ENCODE measurements around the gene CENPV.

CENPV gene

GRCh38 chr17:16319969-16320368 is 33.3 kb downstream of the CENPV start:
- H3K36me3 ChIP-seq (ENCODE audit: insufficient read depth, low read length): no peaks in the 10 kb centered on the region
- no peak overlapping the region for H2AFZ ChIP-seq (ENCODE audit: low read length)
- no peak for TF ChIP-seq CTCF (conservative IDR thresholded peaks at IDR 0.05; ENCODE audit: low read length)
- no peak for TF ChIP-seq EZH2phosphoT487 (IDR thresholded peaks at IDR 0.05; ENCODE audit: borderline replicate concordance)
- no peaks in the 10 kb centered on the region for H3K27me3 ChIP-seq (ENCODE audit: insufficient read depth, low read length, poor library complexity, severe bottlenecking)
- no peaks in the 10 kb centered on the region for H3K9me2 ChIP-seq (replicated peaks; ENCODE audit: low read depth, low read length)
- H3K79me2 ChIP-seq (ENCODE audit: insufficient read depth, low read length): no peaks in the 10 kb centered on the region
- H3K4me3 ChIP-seq (ENCODE audit: low read length, poor library complexity, severe bottlenecking): no peak overlapping the region
- H3K9ac ChIP-seq (ENCODE audit: low read depth, low read length, poor library complexity, severe bottlenecking): no peak overlapping the region
- H3K9me3 ChIP-seq (ENCODE audit: insufficient read depth, low read depth, low read length): no peaks in the 10 kb centered on the region
- no peaks in the 10 kb centered on the region for H4K20me1 ChIP-seq (ENCODE audit: insufficient read depth, low read length, poor library complexity, severe bottlenecking)
- no peak overlapping the region for H3K4me2 ChIP-seq (ENCODE audit: low read depth, low read length, poor library complexity, severe bottlenecking)
- H3K4me1 ChIP-seq (ENCODE audit: insufficient read depth, low read length, poor library complexity, severe bottlenecking): no peaks in the 10 kb centered on the region
- no peaks in the 10 kb centered on the region for H3F3A ChIP-seq (ENCODE audit: low read depth)

- H3K4me3 ChIP-seq (ENCODE audit: low read length, poor library complexity, severe bottlenecking): no peak overlapping the region
- H3K27me3 ChIP-seq (ENCODE audit: insufficient read depth, low read length, poor library complexity, severe bottlenecking): no peaks in the 10 kb centered on the region
- H3K36me3 ChIP-seq (ENCODE audit: insufficient read depth, low read length): no peaks in the 10 kb centered on the region
- H3K9me3 ChIP-seq (ENCODE audit: insufficient read depth, low read depth, low read length): no peaks in the 10 kb centered on the region
- no peaks in the 10 kb centered on the region for H4K20me1 ChIP-seq (ENCODE audit: insufficient read depth, low read length, poor library complexity, severe bottlenecking)
- H3F3A ChIP-seq (ENCODE audit: low read depth): no peaks in the 10 kb centered on the region
- H3K4me2 ChIP-seq (ENCODE audit: low read depth, low read length, poor library complexity, severe bottlenecking): no peak overlapping the region
- no peak for TF ChIP-seq CTCF (conservative IDR thresholded peaks at IDR 0.05; ENCODE audit: low read length)
- no peak for TF ChIP-seq EZH2phosphoT487 (IDR thresholded peaks at IDR 0.05; ENCODE audit: borderline replicate concordance)
- no peaks in the 10 kb centered on the region for H3K9me2 ChIP-seq (replicated peaks; ENCODE audit: low read depth, low read length)
- H3K79me2 ChIP-seq (ENCODE audit: insufficient read depth, low read length): no peaks in the 10 kb centered on the region
- H3K4me1 ChIP-seq (ENCODE audit: insufficient read depth, low read length, poor library complexity, severe bottlenecking): peaks cover 7% of the 10 kb centered on the region
- no peak overlapping the region for H2AFZ ChIP-seq (ENCODE audit: low read length)
- no peak overlapping the region for H3K9ac ChIP-seq (ENCODE audit: low read depth, low read length, poor library complexity, severe bottlenecking)
Measured at GRCh38 chr17:16314859-16315258, 38.4 kb downstream of the CENPV start.

GRCh38 chr17:16314189-16314588 is 39.1 kb downstream of the CENPV start:
- Histone ChIP-seq H4K20me1 (ENCODE audit: insufficient read depth, low read length, poor library complexity, severe bottlenecking) (no peaks in the 10 kb centered on the region), H3K9ac (ENCODE audit: low read depth, low read length, poor library complexity, severe bottlenecking) (no peak overlapping the region), H3F3A (ENCODE audit: low read depth) (no peaks in the 10 kb centered on the region), H3K79me2 (ENCODE audit: insufficient read depth, low read length) (no peaks in the 10 kb centered on the region), H3K27me3 (ENCODE audit: insufficient read depth, low read length, poor library complexity, severe bottlenecking) (no peaks in the 10 kb centered on the region), H3K9me3 (ENCODE audit: insufficient read depth, low read depth, low read length) (no peaks in the 10 kb centered on the region), H3K36me3 (ENCODE audit: insufficient read depth, low read length) (no peaks in the 10 kb centered on the region), H3K9me2 (replicated peaks; ENCODE audit: low read depth, low read length) (no peaks in the 10 kb centered on the region), H3K4me2 (ENCODE audit: low read depth, low read length, poor library complexity, severe bottlenecking) (no peak overlapping the region), H2AFZ (ENCODE audit: low read length) (no peak overlapping the region), H3K4me1 (ENCODE audit: insufficient read depth, low read length, poor library complexity, severe bottlenecking) (peaks cover 7% of the 10 kb centered on the region), H3K4me3 (ENCODE audit: low read length, poor library complexity, severe bottlenecking) (no peak overlapping the region)
- no peak for TF ChIP-seq EZH2phosphoT487 (IDR thresholded peaks at IDR 0.05; ENCODE audit: borderline replicate concordance)
- no peak for TF ChIP-seq CTCF (conservative IDR thresholded peaks at IDR 0.05; ENCODE audit: low read length)
